ENCODE measurements around the gene SPIRE1.
"Not testable (repeated sequence)": the region's sequence is repeated elsewhere in the genome, so short reads cannot be mapped to it uniquely, and the experiment has no call there.

The SPIRE1 gene

GRCh38 chr18:12485479-12486105 lies 172.3 kb downstream of the SPIRE1 start:
- no peak for DNase-seq (ENCODE audit: low read depth)

- DNase-seq (ENCODE audit: low read depth) = not testable (repeated sequence)
These were observed 176.0 kb downstream of the SPIRE1 start for GRCh38 chr18:12481915-12482314.

GRCh38 chr18:12479982-12480381 lies 177.9 kb downstream of the SPIRE1 start:
- no peak for DNase-seq (ENCODE audit: low read depth)

GRCh38 chr18:12479536-12479935 lies 178.4 kb downstream of the SPIRE1 start:
- no peak for DNase-seq (ENCODE audit: low read depth)

DNA sequence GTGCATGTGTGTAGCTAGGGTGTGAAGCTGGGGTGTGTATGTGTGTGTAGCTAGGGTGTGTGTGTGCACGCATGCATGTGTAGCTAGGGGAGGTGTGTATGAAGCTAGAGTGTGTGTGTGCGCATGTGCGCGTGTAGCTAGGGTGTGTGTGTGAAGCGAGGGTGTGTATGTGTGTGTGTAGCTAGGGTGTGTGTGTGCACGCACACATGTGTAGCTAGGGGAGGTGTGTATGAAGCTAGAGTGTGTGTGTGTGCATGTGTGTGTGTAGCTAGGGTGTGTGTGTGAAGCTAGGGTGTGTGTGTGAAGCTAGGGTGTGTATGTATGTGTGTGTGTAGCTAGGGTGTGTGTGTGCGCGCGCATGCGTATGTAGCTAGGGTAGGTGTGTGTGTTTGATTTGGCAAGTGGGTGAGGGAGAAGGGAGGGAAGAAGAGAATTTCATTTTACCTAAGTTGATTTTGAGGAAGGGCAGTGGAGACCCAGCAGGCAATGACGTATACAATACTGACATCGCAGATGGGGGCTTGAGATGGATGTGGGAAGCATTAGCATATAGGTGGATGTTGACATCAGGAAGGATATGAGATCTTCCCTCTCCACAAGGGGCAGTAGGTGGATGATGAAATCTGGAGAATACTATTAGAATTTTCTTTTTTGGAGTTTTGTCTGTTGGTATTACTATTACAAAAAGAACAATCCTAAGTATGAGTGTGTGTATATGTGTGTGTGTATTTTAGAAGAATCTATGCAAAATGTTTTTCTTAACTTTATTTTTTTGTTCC lies 179.4 kb downstream of the SPIRE1 start:
- DNase-seq (ENCODE audit: low read depth) = no peak

DNA sequence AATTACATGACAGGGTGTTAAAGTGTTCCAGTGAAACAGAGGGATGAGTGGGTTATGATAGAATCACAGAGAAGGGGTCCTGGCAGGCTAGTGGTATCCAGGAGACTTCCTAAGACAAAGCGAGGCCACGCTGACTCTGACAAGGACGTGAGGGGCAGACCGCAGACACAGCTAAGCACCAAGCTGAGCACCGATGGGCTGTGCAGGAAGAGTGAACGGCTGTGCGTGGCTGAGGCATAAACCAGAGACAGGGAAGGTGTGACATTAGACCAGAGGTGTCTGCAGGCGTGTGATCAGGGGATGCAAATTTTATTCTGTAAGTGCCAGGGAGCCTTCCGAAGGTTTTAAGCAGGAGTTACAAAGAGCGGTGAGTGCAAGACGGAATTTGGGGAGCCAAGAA lies 180.3 kb downstream of the SPIRE1 start:
- no peak for DNase-seq (ENCODE audit: low read depth)

- no peak for DNase-seq (ENCODE audit: low read depth)
These were observed 181.0 kb downstream of the SPIRE1 start for GRCh38 chr18:12476955-12477354.

GRCh38 chr18:12474876-12475275 lies 183.0 kb downstream of the SPIRE1 start:
- DNase-seq (ENCODE audit: low read depth) = no peak

DNA sequence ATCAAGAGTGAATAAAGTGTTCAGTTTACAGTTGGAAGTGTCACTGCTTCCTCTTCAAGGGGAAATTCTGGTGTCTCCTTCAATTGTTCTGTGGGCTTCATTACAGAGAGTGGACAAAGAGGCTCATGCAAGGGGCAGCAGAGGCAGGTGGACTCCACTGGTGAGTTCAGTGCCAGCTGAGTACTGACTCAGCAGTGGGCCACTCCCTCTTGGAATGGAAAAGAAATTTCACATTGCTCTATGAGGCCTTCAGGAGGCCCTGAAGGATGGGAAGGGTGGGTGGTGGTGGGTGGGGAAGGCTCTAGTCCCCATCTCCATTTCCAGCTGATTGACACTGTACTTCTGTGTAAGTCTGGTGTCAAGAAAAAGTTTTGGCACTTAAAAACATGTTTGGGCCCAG lies 183.8 kb downstream of the SPIRE1 start:
- DNase-seq (ENCODE audit: low read depth) = no peak

- DNase-seq (ENCODE audit: low read depth) = no peak
These were observed 187.4 kb downstream of the SPIRE1 start for GRCh38 chr18:12470382-12471075.

GRCh38 chr18:12468445-12468844 lies 189.5 kb downstream of the SPIRE1 start:
- DNase-seq (ENCODE audit: low read depth) = no peak

- DNase-seq (ENCODE audit: low read depth) = no peak
These were observed 193.2 kb downstream of the SPIRE1 start for GRCh38 chr18:12464731-12465130.

GRCh38 chr18:12463191-12463590 lies 194.7 kb downstream of the SPIRE1 start:
- DNase-seq (ENCODE audit: low read depth) = no peak

DNA sequence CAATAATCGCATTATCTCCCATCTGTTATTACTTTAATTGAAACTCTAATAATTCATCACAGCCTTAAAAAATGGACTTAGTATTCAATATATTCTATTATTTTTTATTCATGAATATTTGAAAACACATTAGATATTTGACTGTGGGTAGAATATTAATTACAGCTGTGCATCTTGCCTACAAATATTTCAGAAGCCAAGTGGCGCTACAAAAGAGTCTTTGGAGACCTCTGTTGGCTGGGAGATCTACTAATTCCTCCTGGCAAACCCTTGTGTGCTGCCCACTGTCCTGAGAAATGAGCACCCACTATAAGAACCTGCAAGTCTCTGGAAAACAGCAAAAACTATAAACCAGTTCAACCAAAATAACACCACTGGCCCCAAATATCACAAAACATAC lies 195.7 kb downstream of the SPIRE1 start:
- DNase-seq (ENCODE audit: low read depth) = no peak

GRCh38 chr18:12461326-12461725 lies 196.6 kb downstream of the SPIRE1 start:
- DNase-seq (ENCODE audit: low read depth) = no peak

DNA sequence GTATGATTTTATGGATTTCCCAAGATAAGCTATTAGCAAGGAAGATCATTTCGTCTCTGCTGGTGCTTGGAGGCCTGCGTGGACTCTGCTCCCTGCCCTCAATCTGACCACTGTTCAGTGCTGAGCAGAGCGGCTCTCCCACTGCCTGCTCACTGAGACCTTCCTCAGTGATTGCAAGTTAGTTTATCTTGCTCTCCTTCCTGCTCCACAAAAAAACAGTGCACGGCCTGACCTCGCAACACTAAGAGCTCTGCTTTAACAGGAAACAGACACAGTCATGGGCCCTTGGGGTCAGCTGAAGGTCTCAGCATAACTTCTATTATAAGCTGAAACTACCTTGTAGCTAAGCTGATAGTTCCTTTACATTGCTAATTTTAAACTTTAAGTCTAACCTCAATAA lies 197.0 kb downstream of the SPIRE1 start:
- DNase-seq (ENCODE audit: low read depth) = no peak

- DNase-seq (ENCODE audit: low read depth) = no peak
These were observed 199.1 kb downstream of the SPIRE1 start for GRCh38 chr18:12458771-12459170.

- DNase-seq (ENCODE audit: low read depth) = no peak
These were observed 201.5 kb downstream of the SPIRE1 start for GRCh38 chr18:12456441-12456840.

DNA sequence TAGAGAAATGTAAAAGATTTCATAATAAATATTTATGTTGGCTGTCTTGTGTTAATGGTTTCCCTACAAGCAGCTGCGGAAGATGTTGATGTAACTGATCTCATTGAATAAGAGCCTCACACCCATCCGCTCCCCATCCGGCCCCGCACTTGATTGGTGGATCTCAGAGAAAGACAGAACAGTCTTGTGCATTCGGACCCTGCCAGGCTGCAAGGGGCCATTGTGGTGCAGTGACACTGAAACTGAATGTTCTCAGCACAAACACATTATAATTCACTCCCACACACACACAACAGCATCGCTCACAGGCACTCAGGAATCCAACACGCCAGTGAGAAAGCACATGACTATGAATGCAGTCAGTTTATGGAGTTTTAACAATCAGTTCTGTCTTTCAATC lies 202.4 kb downstream of the SPIRE1 start:
- no peak for DNase-seq (ENCODE audit: low read depth)

DNA sequence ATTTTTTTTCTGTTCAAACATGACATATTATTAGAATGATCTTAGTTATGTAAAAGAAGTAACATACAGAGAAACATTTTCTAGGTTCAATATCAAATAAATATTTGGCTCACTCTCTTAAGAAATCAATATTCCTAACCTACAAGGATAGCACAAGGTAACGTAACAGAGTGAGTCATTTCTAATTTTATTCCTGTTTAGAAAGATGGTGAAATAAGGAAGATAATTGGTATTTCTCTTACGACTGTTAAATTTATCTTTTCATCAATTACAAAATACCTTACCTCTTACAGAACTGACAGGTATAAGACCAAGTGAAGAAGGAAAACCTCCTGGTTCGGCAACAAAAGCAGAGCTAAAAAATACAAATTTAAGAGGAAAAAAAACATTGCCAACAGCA lies 205.1 kb downstream of the SPIRE1 start:
- DNase-seq (ENCODE audit: low read depth) = no peak

- no peak for DNase-seq (ENCODE audit: low read depth)
These were observed 206.5 kb downstream of the SPIRE1 start for GRCh38 chr18:12451428-12451827.

GRCh38 chr18:12449051-12449785 lies 208.7 kb downstream of the SPIRE1 start:
- no peak for DNase-seq (ENCODE audit: low read depth)

DNA sequence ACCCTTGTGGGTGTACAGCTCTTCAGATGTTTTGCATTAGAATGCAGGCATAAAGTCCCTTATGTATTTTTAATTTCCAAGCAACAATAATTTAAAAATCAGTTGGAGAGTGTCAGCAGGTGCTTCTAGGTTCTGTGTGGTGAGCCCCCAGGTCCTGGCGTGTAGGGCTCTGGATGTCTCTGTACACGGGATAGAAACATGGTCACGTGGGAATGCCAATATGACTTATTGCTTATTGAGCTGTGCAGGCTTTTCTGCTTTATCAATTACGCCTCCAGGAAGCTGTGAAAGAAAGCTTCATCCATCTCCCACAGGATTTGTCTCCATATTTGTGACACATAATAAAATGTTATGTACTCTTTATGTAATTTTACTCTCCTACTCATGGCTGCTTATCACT lies 212.4 kb downstream of the SPIRE1 start:
- DNase-seq (ENCODE audit: low read depth) = no peak
